ENCODE measurements around the gene EMC1. TPM values are rescaled to one million over a fixed set of nuclear protein-coding genes. Genes with fewer than 3 reads are reported as not detected.
"Not testable (repeated sequence)": the region's sequence is repeated elsewhere in the genome, so short reads cannot be mapped to it uniquely, and the experiment has no call there.

Gene EMC1
- total and polyA plus RNA-seq, 9 donors: 15.0 to 53.9 (median 34.4) TPM

GRCh38 chr1:19287436-19288185 is 36.3 kb upstream of the EMC1 start:
- no peaks in the 10 kb centered on the region for H3K36me3 ChIP-seq
- peaks cover 4% of the 10 kb centered on the region for H3K4me1 ChIP-seq (ENCODE audit: insufficient read depth)
- DNase-seq: no peak
- H3K27me3 ChIP-seq: no peaks in the 10 kb centered on the region
- TF ChIP-seq EP300 (IDR thresholded peaks at IDR 0.05) (no peak), POLR2A (IDR thresholded peaks at IDR 0.05) (no peak), CTCF (IDR thresholded peaks at IDR 0.05) (no peak)
- H3K4me3 ChIP-seq: no peak overlapping the region
- H3K9me3 ChIP-seq: no peaks in the 10 kb centered on the region
- H3K27ac ChIP-seq: no peak overlapping the region
- intact Hi-C loops (cut with DNase I): no loop called here
- 94 to 97% (median 94%) methylated on average over 13 of the region's 13 CpGs for WGBS, 3 donors

GRCh38 chr1:19285807-19286206 is 34.5 kb upstream of the EMC1 start:
- DNase-seq; H3K27ac ChIP-seq; H3K9me3 ChIP-seq; H3K4me3 ChIP-seq; H3K36me3 ChIP-seq; H3K4me1 ChIP-seq (ENCODE audit: insufficient read depth); intact Hi-C loops (cut with DNase I); H3K27me3 ChIP-seq: not testable (repeated sequence)
- 76 to 98% (median 93%) methylated on average over 3 of the region's 3 CpGs for WGBS, 3 donors

- H3K4me3 ChIP-seq; DNase-seq; H3K27me3 ChIP-seq; H3K27ac ChIP-seq; intact Hi-C loops (cut with DNase I); H3K4me1 ChIP-seq (ENCODE audit: insufficient read depth); H3K9me3 ChIP-seq; H3K36me3 ChIP-seq: not testable (repeated sequence)
- WGBS, 3 donors: 81 to 98% (median 94%) methylated on average over 3 of the region's 3 CpGs
Measured at GRCh38 chr1:19285366-19285765, 34.0 kb upstream of the EMC1 start.

GRCh38 chr1:19284881-19285280 is 33.6 kb upstream of the EMC1 start:
- intact Hi-C loops (cut with DNase I): no loop called here
- DNase-seq: no peak
- Histone ChIP-seq H3K27me3 (no peaks in the 10 kb centered on the region), H3K4me3 (no peak overlapping the region), H3K36me3 (no peaks in the 10 kb centered on the region), H3K9me3 (no peaks in the 10 kb centered on the region), H3K4me1 (ENCODE audit: insufficient read depth) (peaks cover 4% of the 10 kb centered on the region), H3K27ac (no peak overlapping the region)
- WGBS, 3 donors: 88 to 97% (median 92%) methylated on average over 8 of the region's 8 CpGs
- TF ChIP-seq EP300 (IDR thresholded peaks at IDR 0.05): no peak
- TF ChIP-seq CTCF (IDR thresholded peaks at IDR 0.05): no peak
- no peak for TF ChIP-seq POLR2A (IDR thresholded peaks at IDR 0.05)

GRCh38 chr1:19283891-19284290 is 32.6 kb upstream of the EMC1 start:
- TF ChIP-seq EP300 (IDR thresholded peaks at IDR 0.05) (no peak), CTCF (IDR thresholded peaks at IDR 0.05) (no peak), POLR2A (IDR thresholded peaks at IDR 0.05) (no peak)
- Histone ChIP-seq H3K4me1 (ENCODE audit: insufficient read depth) (peaks cover 3% of the 10 kb centered on the region), H3K27ac (no peak overlapping the region), H3K27me3 (no peaks in the 10 kb centered on the region), H3K9me3 (no peaks in the 10 kb centered on the region), H3K4me3 (no peak overlapping the region), H3K36me3 (no peaks in the 10 kb centered on the region)
- 93 to 98% (median 97%) methylated on average over 9 of the region's 9 CpGs for WGBS, 3 donors
- DNase-seq: no peak
- intact Hi-C loops (cut with DNase I): no loop called here

Measured in ovary (tissue), 9 donors.